ENCODE measurements around the gene UGT1A5.

The UGT1A5 gene

GRCh38 chr2:233712611-233713261 is at the start of gene UGT1A5:
TSS of gene UGT1A5 (plus strand) at chr2:233712907. CDS start at chr2:233712992, 85 bp downstream.
- no peak for DNase-seq (ENCODE audit: low spot score)

- DNase-seq (ENCODE audit: low spot score), result no peak
These were observed 48.8 kb upstream of the UGT1A5 start for GRCh38 chr2:233663911-233664310.

- no peak for DNase-seq (ENCODE audit: low spot score)
These were observed 44.0 kb upstream of the UGT1A5 start for GRCh38 chr2:233668605-233669260.

GRCh38 chr2:233671290-233672161 is 41.2 kb upstream of the UGT1A5 start, which contains the start of gene UGT1A9:
TSS of gene UGT1A9 (plus strand) at chr2:233671898. CDS start at chr2:233671935, 37 bp downstream.
- DNase-seq (ENCODE audit: low spot score), result no peak

- no peak for DNase-seq (ENCODE audit: low spot score)
These were observed 39.8 kb upstream of the UGT1A5 start for GRCh38 chr2:233672886-233673285.

- no peak for DNase-seq (ENCODE audit: low spot score)
These were observed 38.8 kb upstream of the UGT1A5 start for GRCh38 chr2:233673896-233674295.

- DNase-seq (ENCODE audit: low spot score), result no peak
These were observed 38.4 kb upstream of the UGT1A5 start for GRCh38 chr2:233674314-233674713.

- no peak for DNase-seq (ENCODE audit: low spot score)
These were observed 37.7 kb upstream of the UGT1A5 start for GRCh38 chr2:233674995-233675394.

- no peak for DNase-seq (ENCODE audit: low spot score)
These were observed 36.7 kb upstream of the UGT1A5 start for GRCh38 chr2:233676046-233676445.

GRCh38 chr2:233679196-233679595 is 33.5 kb upstream of the UGT1A5 start:
- DNase-seq (ENCODE audit: low spot score), result no peak

GRCh38 chr2:233680361-233681045 is 32.2 kb upstream of the UGT1A5 start:
- DNase-seq (ENCODE audit: low spot score), result no peak

GRCh38 chr2:233681521-233682099 is 31.1 kb upstream of the UGT1A5 start, which contains the start of gene UGT1A7:
TSS of gene UGT1A7 (plus strand) at chr2:233681901. CDS start at chr2:233681938, 37 bp downstream.
- DNase-seq (ENCODE audit: low spot score), result no peak

GRCh38 chr2:233684640-233685039 is 28.1 kb upstream of the UGT1A5 start:
- DNase-seq (ENCODE audit: low spot score), result no peak

GRCh38 chr2:233686928-233687327 is 25.8 kb upstream of the UGT1A5 start:
- DNase-seq (ENCODE audit: low spot score), result no peak

GRCh38 chr2:233688341-233688740 is 24.4 kb upstream of the UGT1A5 start:
- DNase-seq (ENCODE audit: low spot score), result no peak

- no peak for DNase-seq (ENCODE audit: low spot score)
These were observed 23.7 kb upstream of the UGT1A5 start for GRCh38 chr2:233689031-233689430.

- DNase-seq (ENCODE audit: low spot score), result no peak
These were observed 23.2 kb upstream of the UGT1A5 start for GRCh38 chr2:233689501-233689900.

- no peak for DNase-seq (ENCODE audit: low spot score)
These were observed 22.3 kb upstream of the UGT1A5 start for GRCh38 chr2:233690444-233690843.

GRCh38 chr2:233691443-233692433 is 21.0 kb upstream of the UGT1A5 start:
- no peak for DNase-seq (ENCODE audit: low spot score)

GRCh38 chr2:233692648-233693047 is 20.1 kb upstream of the UGT1A5 start, which contains the start of gene UGT1A6:
TSS of gene UGT1A6 (plus strand) at chr2:233692890. CDS start at chr2:233693005, 115 bp downstream.
- DNase-seq (ENCODE audit: low spot score), result no peak
